Calu3 (cell line): ENCODE results near the gene ZNF580. TPM values are rescaled to one million over a fixed set of nuclear protein-coding genes. Genes with fewer than 3 reads are reported as not detected.

Experiments used
- BruUV-seq: library from RNA; stranded (reverse); fragments of 400-500 nt; replicated peaks from 2 replicates; lab custom pipeline; 2021; lab: Mats Ljungman, UMichigan
- CTCF ChIA-PET: fragments of 300-600 bp; sonication (Branson Sonifier 250); formaldehyde crosslinking; loops from one replicate; lab custom pipeline; 2022; ENCODE audit warnings: antibody characterized with exemption; lab: Charles Lee
- DNase-seq: peaks from one replicate; pipeline ENCODE4 v3.0.0; 2022
- H3K27ac Mint-ChIP-seq: one replicate; pipeline ENCODE4 v1.8.0; 2022; ENCODE audit warnings: mixed read lengths; ENCODE audit not compliant: unreplicated experiment
- H3K27me3 Mint-ChIP-seq: one replicate; pipeline ENCODE4 v1.8.0; 2022; ENCODE audit warnings: mixed read lengths; ENCODE audit not compliant: unreplicated experiment
- H3K36me3 Mint-ChIP-seq: one replicate; pipeline ENCODE4 v1.8.0; 2022; ENCODE audit warnings: mild to moderate bottlenecking, moderate library complexity, mixed read lengths; ENCODE audit not compliant: insufficient read depth, unreplicated experiment
- H3K4me1 Mint-ChIP-seq: one replicate; pipeline ENCODE4 v1.8.0; 2022; ENCODE audit warnings: mild to moderate bottlenecking, low read depth, mixed read lengths; ENCODE audit not compliant: unreplicated experiment
- H3K4me3 Mint-ChIP-seq: one replicate; pipeline ENCODE4 v1.8.0; 2022; ENCODE audit warnings: mild to moderate bottlenecking, low read depth, moderate library complexity, mixed read lengths; ENCODE audit not compliant: unreplicated experiment
- H3K9me3 Mint-ChIP-seq: one replicate; pipeline ENCODE4 v1.8.0; 2022; ENCODE audit warnings: low read depth, mixed read lengths; ENCODE audit not compliant: unreplicated experiment
- intact Hi-C: fragments of 100-400 bp; cut with micrococcal nuclease; formaldehyde crosslinking; loops from one replicate; pipeline ENCODE4 v1.10.0; 2022; ENCODE audit not compliant: unreplicated experiment
- total RNA-seq: library from RNA; stranded (reverse); gene quantifications from 2 replicates; pipeline ENCODE4 v1.2.3, GENCODE V29; 2022
- TF ChIP-seq, protein P1 (sequence below): fragments of 200-600 bp; IDR thresholded peaks from one replicate; pipeline ENCODE4 v1.8.0; 2022; ENCODE audit warnings: antibody characterized with exemption; ENCODE audit not compliant: unreplicated experiment

ZNF580 gene
- total RNA-seq, 1 experiment from 2014 or later = 35.6 TPM

DNA sequence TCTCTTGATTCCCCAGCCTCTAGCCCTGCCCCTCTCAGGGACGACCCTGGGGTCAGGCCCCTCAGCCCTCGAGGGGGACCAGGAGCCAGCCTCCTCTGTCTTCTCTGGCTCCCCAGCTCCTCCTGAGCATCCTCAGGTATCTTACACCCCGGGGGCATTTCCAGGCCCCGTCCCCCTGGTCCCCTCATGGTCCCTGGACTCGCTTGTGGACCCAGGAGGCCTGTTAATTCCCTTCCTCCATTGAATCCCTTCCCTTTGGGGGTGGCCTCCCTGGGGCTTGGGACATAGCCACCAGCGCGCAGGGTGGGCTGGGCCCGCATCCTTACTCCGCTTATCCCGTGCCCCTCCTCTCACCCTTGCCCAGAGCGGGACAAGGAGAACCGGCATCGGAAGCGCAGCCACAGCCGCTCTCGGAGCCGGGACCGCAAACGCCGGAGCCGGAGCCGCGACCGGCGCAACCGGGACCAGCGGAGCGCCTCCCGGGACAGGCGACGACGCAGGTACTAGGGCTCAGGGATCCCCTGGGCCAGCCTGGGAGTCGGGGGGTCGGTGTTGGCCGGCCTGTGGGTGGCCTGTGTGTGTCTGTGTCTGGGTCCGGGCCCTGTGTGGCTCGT, 18.2 kb downstream of the ZNF580 start:
- H3K4me3 Mint-ChIP-seq = peak overlapping the region; percentile 34
- CTCF ChIA-PET = interaction anchor here (0.5 kb wide), 1 partner anchor 24 kb away, joined by 5 read pairs; no protein-coding TSS in a partner anchor
- no peak for DNase-seq

DNA sequence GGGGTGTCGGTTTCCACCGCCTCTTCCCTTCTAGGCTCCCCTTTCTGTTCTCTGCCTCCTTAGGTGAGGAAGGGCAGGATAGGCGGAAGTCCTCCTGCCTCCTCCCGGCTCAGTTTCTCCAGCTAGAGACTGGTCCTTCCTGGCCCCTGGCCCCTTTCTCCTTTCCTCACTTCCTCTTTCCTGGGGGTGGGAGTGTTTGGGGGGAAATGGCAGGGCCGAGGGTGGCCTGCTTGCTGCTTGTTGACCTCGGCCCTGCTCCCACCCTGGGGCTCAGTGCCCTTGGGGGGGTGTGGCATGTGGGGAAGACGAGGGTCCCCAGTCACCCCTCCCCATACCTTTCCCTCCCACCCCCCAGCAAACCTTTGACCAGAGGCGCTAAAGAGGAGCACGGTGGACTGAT, 19.0 kb downstream of the ZNF580 start:
- H3K27me3 Mint-ChIP-seq = no peaks in the 10 kb centered on the region
- H3K4me1 Mint-ChIP-seq = peaks cover 40% of the 10 kb centered on the region
- TF ChIP-seq, protein P1, sequence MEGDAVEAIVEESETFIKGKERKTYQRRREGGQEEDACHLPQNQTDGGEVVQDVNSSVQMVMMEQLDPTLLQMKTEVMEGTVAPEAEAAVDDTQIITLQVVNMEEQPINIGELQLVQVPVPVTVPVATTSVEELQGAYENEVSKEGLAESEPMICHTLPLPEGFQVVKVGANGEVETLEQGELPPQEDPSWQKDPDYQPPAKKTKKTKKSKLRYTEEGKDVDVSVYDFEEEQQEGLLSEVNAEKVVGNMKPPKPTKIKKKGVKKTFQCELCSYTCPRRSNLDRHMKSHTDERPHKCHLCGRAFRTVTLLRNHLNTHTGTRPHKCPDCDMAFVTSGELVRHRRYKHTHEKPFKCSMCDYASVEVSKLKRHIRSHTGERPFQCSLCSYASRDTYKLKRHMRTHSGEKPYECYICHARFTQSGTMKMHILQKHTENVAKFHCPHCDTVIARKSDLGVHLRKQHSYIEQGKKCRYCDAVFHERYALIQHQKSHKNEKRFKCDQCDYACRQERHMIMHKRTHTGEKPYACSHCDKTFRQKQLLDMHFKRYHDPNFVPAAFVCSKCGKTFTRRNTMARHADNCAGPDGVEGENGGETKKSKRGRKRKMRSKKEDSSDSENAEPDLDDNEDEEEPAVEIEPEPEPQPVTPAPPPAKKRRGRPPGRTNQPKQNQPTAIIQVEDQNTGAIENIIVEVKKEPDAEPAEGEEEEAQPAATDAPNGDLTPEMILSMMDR = no peak
- BruUV-seq = no TSS peak
- CTCF ChIA-PET = no interaction called here
- H3K9me3 Mint-ChIP-seq = no peaks in the 10 kb centered on the region
- DNase-seq = no peak
- H3K4me3 Mint-ChIP-seq = peak overlapping the region; percentile 34
- intact Hi-C loops = loop anchor here (10.0 kb wide), 1 partner anchor 145 kb away; no protein-coding TSS in a partner anchor
- H3K36me3 Mint-ChIP-seq = peaks cover 90% of the 10 kb centered on the region
- H3K27ac Mint-ChIP-seq = peak overlapping the region; percentile 24

More for the DNA sequence above, 18.2 kb downstream of the ZNF580 start:
- H3K27ac Mint-ChIP-seq = peak overlapping the region; percentile 24
- no peaks in the 10 kb centered on the region for H3K27me3 Mint-ChIP-seq
- H3K36me3 Mint-ChIP-seq = peaks cover 90% of the 10 kb centered on the region
- no TSS peak for BruUV-seq
- TF ChIP-seq, protein P1 = no peak
- no peaks in the 10 kb centered on the region for H3K9me3 Mint-ChIP-seq
- peaks cover 40% of the 10 kb centered on the region for H3K4me1 Mint-ChIP-seq
- intact Hi-C loops = loop anchor here (10.0 kb wide), 1 partner anchor 146 kb away; no protein-coding TSS in a partner anchor

DNA sequence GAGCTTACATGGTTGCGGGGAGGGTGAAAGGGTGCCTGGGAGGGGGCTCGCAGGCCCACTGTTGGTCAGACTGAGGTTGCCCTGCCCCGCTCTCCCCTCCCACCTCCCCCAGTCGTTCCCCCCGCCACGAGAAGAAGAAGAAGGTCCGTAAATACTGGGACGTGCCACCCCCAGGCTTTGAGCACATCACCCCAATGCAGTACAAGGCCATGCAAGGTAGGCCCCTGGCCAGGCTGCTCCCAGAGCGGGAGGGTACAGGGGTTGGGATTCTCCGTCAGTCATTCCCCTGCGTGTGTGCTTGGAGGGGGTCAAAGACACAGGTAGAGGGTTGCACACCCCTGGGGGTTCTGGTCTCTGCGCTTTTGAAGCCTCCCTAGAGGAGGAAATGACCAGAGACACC, 19.6 kb downstream of the ZNF580 start:
- no peaks in the 10 kb centered on the region for H3K9me3 Mint-ChIP-seq
- intact Hi-C loops = no loop called here
- peaks cover 86% of the 10 kb centered on the region for H3K36me3 Mint-ChIP-seq
- H3K27me3 Mint-ChIP-seq = no peaks in the 10 kb centered on the region
- CTCF ChIA-PET = no interaction called here
- no TSS peak for BruUV-seq
- no peak for DNase-seq
- no peak overlapping the region for H3K27ac Mint-ChIP-seq
- H3K4me3 Mint-ChIP-seq = no peak overlapping the region
- peaks cover 40% of the 10 kb centered on the region for H3K4me1 Mint-ChIP-seq
- TF ChIP-seq, protein P1 = no peak

DNA sequence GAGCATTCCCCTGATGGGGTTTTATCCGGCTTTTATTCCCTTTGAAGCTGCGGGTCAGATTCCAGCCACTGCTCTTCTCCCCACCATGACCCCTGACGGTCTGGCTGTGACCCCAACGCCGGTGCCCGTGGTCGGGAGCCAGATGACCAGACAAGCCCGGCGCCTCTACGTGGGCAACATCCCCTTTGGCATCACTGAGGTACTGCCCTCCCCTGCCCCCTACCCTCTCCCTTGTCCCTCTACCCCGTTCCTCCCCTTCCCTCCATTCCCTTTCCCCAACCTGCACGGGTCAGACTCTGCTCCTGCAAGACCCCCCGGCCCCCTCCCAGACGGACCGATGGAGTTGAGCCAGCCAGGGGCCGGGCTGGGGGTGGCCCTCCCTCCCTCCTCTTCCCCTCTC, 20.2 kb downstream of the ZNF580 start:
- Mint-ChIP-seq H3K27me3 (no peaks in the 10 kb centered on the region), H3K9me3 (no peaks in the 10 kb centered on the region), H3K4me1 (peaks cover 40% of the 10 kb centered on the region), H3K4me3 (no peak overlapping the region), H3K36me3 (peaks cover 86% of the 10 kb centered on the region), H3K27ac (no peak overlapping the region)
- CTCF ChIA-PET = no interaction called here
- BruUV-seq = no TSS peak
- TF ChIP-seq, protein P1 = no peak
- intact Hi-C loops = no loop called here
- no peak for DNase-seq
